SU-DHL-6 (cell line): ENCODE data around the gene RAMACL.

Experiments used
- H2AFZ ChIP-seq: fragments of 200-600 bp; sonication (generic); 2 replicates; pipeline ENCODE4 v1.6.1; 2014; ENCODE audit warnings: low read depth, mild to moderate bottlenecking, moderate library complexity, mixed read lengths, antibody characterized with exemption, low read length; ENCODE audit not compliant: severe bottlenecking
- H3F3A ChIP-seq: fragments of 200-600 bp; shearing (Covaris generic); 2 replicates; pipeline ENCODE4 v1.6.0; 2016; ENCODE audit warnings: antibody characterized with exemption, mild to moderate bottlenecking; ENCODE audit not compliant: insufficient read depth
- H3K27ac ChIP-seq: fragments of 200-600 bp; sonication (generic); 2 replicates; pipeline ENCODE4 v1.5.1; 2016; ENCODE audit warnings: low read depth, mild to moderate bottlenecking, low read length, moderate library complexity, mixed read lengths
- H3K27me3 ChIP-seq: fragments of 200-600 bp; sonication (generic), shearing (Covaris generic); 2 replicates; pipeline ENCODE4 v1.6.0; 2014; ENCODE audit warnings: mild to moderate bottlenecking, low read length
- H3K36me3 ChIP-seq: fragments of 200-600 bp; sonication (generic); 2 replicates; pipeline ENCODE4 v1.6.1; 2014; ENCODE audit warnings: mild to moderate bottlenecking, low read length, mixed read lengths
- H3K4me2 ChIP-seq: fragments of 300-600, 200-600 bp; shearing (Covaris generic), sonication (generic); 2 replicates; pipeline ENCODE4 v1.6.0; 2014; ENCODE audit warnings: low read length, low read depth, mild to moderate bottlenecking; ENCODE audit not compliant: poor library complexity, severe bottlenecking
- H3K4me3 ChIP-seq: fragments of 200-600 bp; sonication (generic); 2 replicates; pipeline ENCODE4 v1.5.1; 2014; ENCODE audit warnings: antibody characterized with exemption, low read length, mild to moderate bottlenecking, mixed read lengths; ENCODE audit not compliant: insufficient read depth, poor library complexity, severe bottlenecking
- H3K79me2 ChIP-seq: fragments of 200-600 bp; sonication (generic); 2 replicates; pipeline ENCODE4 v1.6.1; 2014; ENCODE audit warnings: mild to moderate bottlenecking, low read length, moderate library complexity; ENCODE audit not compliant: insufficient read depth
- H3K9ac ChIP-seq: fragments of 200-600 bp; sonication (generic); 2 replicates; pipeline ENCODE4 v1.7.0; 2014; ENCODE audit warnings: mild to moderate bottlenecking, low read length
- H3K9me2 ChIP-seq: fragments of 200-600 bp; sonication (generic); replicated peaks from 2 replicates; pipeline ENCODE4 v1.6.1; 2014; ENCODE audit warnings: low read length; ENCODE audit not compliant: insufficient read depth
- H3K9me3 ChIP-seq: fragments of 200-600 bp; sonication (generic); 2 replicates; pipeline ENCODE4 v1.6.1; 2014; ENCODE audit warnings: low read length, mixed read lengths; ENCODE audit not compliant: insufficient read depth
- H4K20me1 ChIP-seq: fragments of 200-600 bp; sonication (generic); 2 replicates; pipeline ENCODE4 v1.6.1; 2014; ENCODE audit warnings: low read depth, mild to moderate bottlenecking, antibody characterized with exemption, low read length, moderate library complexity, mixed read lengths
- CTCF ChIP-seq: fragments of 200-600 bp; sonication (generic); IDR thresholded peaks from one replicate; pipeline ENCODE4 v1.5.1; 2017; ENCODE audit warnings: antibody characterized with exemption, mild to moderate bottlenecking, low read length, moderate library complexity; ENCODE audit not compliant: insufficient read depth, poor library complexity, severe bottlenecking
- EZH2phosphoT487 ChIP-seq: fragments of 200-600 bp; sonication (generic), shearing (Covaris generic); conservative IDR thresholded peaks from 2 replicates; pipeline ENCODE4 v1.6.1; 2018; ENCODE audit warnings: mild to moderate bottlenecking, antibody characterized with exemption, low read length, moderate library complexity, mixed read lengths

RAMACL gene

GRCh38 chr6:166584853-166585429 lies 1.5 kb downstream of the RAMACL start:
- Histone ChIP-seq H3K9me3 (no peaks in the 10 kb centered on the region), H3K4me3 (no peak overlapping the region), H2AFZ (no peak overlapping the region), H3K9ac (no peak overlapping the region), H3K36me3 (no peaks in the 10 kb centered on the region), H4K20me1 (no peaks in the 10 kb centered on the region), H3K79me2 (no peaks in the 10 kb centered on the region), H3K27ac (no peak overlapping the region), H3K4me2 (no peak overlapping the region), H3K9me2 (no peaks in the 10 kb centered on the region), H3F3A (0 out of 2 replicates have a peak, but pooled peaks cover 3% of the 10 kb centered on the region), H3K27me3 (no peaks in the 10 kb centered on the region)
- TF ChIP-seq EZH2phosphoT487 (no peak), CTCF (no peak)

- Histone ChIP-seq H3K27ac (no peak overlapping the region), H3K9me2 (no peaks in the 10 kb centered on the region), H3K9ac (no peak overlapping the region), H4K20me1 (no peaks in the 10 kb centered on the region), H3K9me3 (no peaks in the 10 kb centered on the region), H3K4me3 (no peak overlapping the region), H3K27me3 (no peaks in the 10 kb centered on the region), H2AFZ (no peak overlapping the region), H3K4me2 (no peak overlapping the region), H3K36me3 (no peaks in the 10 kb centered on the region), H3K79me2 (no peaks in the 10 kb centered on the region), H3F3A (0 out of 2 replicates have a peak, but pooled peaks cover 3% of the 10 kb centered on the region)
- TF ChIP-seq CTCF (no peak), EZH2phosphoT487 (no peak)
Observed at GRCh38 chr6:166584155-166584554, 2.3 kb downstream of the RAMACL start.

GRCh38 chr6:166583230-166583965 lies 3.1 kb downstream of the RAMACL start:
- Histone ChIP-seq H3K4me2 (no peak overlapping the region), H3K36me3 (no peaks in the 10 kb centered on the region), H2AFZ (no peak overlapping the region), H4K20me1 (no peaks in the 10 kb centered on the region), H3K4me3 (no peak overlapping the region), H3K79me2 (no peaks in the 10 kb centered on the region), H3K27me3 (no peaks in the 10 kb centered on the region), H3K27ac (no peak overlapping the region), H3K9me2 (no peaks in the 10 kb centered on the region), H3F3A (0 out of 2 replicates have a peak, but pooled peaks cover 3% of the 10 kb centered on the region), H3K9me3 (no peaks in the 10 kb centered on the region), H3K9ac (no peak overlapping the region)
- TF ChIP-seq CTCF (no peak), EZH2phosphoT487 (no peak)
